ENCODE measurements around the gene MEAK7.

MEAK7 gene

DNA sequence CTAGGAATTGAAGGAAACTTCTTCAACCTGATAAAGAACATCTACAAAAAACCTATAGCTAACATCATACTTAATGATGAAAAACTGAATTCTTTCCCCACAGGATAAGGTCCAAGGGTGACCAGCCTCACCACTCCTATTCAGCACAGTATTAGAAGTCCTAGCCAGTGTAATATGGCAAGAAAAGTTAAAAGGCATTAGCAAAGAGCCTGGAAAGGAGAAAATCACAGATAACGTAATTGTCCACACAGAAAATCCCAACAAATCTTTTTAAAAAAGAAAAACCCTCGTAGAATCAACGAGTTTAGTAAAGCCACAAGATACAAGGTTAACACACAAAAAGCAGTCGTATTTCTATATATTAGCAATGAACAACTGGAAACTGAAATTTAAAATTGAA, 37.8 kb downstream of the MEAK7 start:
- no peak for DNase-seq (ENCODE audit: low read depth in 2 of 2)

GRCh38 chr16:84465154-84465553, 39.3 kb downstream of the MEAK7 start:
- no peak for DNase-seq (ENCODE audit: low read depth in 2 of 2)

DNA sequence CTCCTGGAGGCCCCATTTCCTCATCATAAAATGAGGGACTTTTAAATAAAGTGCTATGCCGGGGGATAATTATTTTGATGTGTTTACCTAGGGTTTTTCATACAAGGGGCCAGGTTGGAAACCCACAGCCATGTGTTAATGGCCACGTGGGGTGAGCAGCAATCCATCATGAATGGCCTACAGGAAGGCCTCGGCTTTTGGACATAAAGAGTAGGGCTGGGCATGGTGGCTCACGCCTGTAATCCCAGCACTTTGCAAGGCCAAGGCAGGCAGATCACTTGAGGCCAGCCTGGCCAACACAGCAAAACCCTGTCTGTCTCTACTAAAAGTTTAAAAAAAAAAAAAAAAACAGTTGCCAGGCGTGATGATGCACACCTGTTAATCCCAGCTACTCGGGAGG, 40.3 kb downstream of the MEAK7 start:
- DNase-seq (ENCODE audit: low read depth in 2 of 2) = no peak

- DNase-seq (ENCODE audit: low read depth in 2 of 2) = no peak
Observed at GRCh38 chr16:84463221-84463620, 41.2 kb downstream of the MEAK7 start.

DNA sequence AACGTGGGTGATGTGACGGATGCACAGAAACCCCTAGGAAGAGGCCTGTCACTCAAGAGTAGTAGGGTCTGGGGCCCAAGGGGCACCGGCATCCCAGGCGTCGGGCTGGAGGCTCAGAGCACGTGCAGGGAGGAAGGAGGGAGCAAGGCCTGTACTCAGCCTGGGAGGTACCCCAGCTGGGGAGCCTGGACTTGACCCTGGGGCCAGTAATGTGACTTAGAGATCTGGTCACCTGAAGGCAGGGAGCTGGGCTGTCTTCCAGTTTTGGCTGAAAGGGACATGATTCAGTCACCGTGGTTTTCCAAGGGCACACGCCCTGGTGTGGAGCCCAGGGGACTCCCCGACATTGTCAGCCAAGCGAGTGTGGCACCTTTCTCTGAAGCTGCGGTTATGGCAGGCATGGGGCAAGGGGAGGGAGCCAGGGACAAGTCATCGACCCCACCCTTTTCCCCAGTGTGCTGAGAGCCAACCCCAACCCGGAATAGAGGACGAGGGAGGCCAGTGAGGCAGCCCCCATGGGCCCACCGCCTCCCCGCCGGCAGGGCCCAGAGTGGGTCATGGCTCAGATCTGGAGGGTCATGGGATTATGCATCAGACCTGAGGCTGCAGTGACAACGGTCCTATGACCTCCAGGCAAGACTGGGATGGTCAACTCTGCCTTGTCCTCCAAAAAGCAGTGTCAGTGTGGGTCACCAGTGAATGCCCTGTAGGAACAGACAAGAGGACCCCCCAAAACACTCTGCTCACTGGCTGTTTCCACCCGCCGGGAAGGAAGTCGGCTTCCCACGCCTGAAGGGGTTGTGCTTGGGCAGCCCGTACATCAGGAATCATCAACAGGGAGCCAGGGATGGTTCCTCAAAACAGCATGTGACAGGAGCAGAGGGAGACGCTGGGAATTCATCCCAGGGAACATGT, 41.9 kb downstream of the MEAK7 start:
- DNase-seq (ENCODE audit: low read depth in 2 of 2) = no peak

GRCh38 chr16:84461413-84462295, 42.8 kb downstream of the MEAK7 start:
- DNase-seq (ENCODE audit: low read depth in 2 of 2) = no peak

GRCh38 chr16:84461029-84461412, 43.4 kb downstream of the MEAK7 start:
- no peak for DNase-seq (ENCODE audit: low read depth in 2 of 2)

DNA sequence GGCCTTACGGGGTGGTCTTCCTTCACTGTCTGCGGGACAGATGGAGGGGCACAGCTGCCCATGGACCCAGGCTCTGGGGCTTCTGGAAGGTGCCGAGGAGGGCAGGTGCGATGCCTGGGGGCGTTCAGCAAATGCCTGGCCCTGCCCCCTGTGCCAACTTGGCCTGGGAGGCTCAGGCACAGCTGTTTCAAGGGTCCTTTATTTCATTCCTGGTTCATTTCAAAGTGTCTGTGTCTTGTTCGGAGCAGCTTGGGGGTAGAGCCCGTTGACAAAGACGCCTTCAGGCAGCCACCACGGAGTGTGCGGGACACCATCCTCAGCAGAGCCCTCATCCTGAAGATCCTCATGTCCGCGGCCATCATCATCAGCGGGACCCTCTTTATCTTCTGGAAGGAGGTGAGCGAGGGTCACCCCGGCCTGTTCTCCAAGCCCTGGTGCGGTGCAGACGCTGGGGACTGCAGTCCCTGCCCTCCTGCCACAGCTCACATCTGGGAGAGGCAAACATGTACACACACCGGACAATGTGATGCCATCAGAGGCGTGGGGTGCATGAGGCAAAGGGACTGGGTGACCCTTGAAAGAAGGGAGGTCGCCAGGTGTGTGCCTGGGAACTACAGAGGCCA, 43.9 kb downstream of the MEAK7 start:
- no peak for DNase-seq (ENCODE audit: low read depth in 2 of 2)

GRCh38 chr16:84459941-84460405, 44.5 kb downstream of the MEAK7 start:
- no peak for DNase-seq (ENCODE audit: low read depth in 2 of 2)

DNA sequence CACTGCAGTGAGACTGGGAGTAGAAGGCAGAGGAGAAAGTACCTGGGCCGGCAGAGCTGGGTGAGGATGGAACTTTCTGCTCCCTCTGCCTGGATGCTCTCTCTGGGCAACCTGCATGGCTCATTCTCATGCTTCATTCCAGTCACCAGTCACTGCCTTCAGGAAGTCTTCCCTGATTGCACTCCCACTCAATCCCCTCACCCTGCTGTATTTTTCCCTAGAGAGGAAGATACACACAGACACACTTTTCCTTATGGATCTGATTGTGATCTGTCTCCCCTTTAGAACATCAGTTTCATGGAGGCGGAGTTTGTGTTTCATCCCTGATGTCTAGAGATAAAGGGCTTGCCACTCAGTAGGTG, 44.9 kb downstream of the MEAK7 start:
- DNase-seq (ENCODE audit: low read depth in 2 of 2) = no peak

- no peak for DNase-seq (ENCODE audit: low read depth in 2 of 2)
Observed at GRCh38 chr16:84458606-84459532, 45.6 kb downstream of the MEAK7 start.

- DNase-seq (ENCODE audit: low read depth in 2 of 2) = no peak
Observed at GRCh38 chr16:84455031-84455430, 49.4 kb downstream of the MEAK7 start.

All from stimulated activated CD8-positive, alpha-beta memory T cell treated with anti-CD3 and anti-CD28 coated beads, Interleukin-2, amount 100 ng/mL, for 1 hour (primary cell).